Chondrocyte (in vitro differentiated cells): Measurements from ENCODE around the gene GMPPA. TPM values are rescaled to one million over a fixed set of nuclear protein-coding genes. Genes with fewer than 3 reads are reported as not detected.

Experiments
- DNase-seq: peaks from one replicate; pipeline ENCODE4 v3.0.0; 2021; ENCODE audit warnings: mixed read lengths, low spot score
- H3K27ac Mint-ChIP-seq: one replicate; pipeline ENCODE4 v1.8.0; 2021; ENCODE audit warnings: mild to moderate bottlenecking, moderate library complexity, mixed read lengths; ENCODE audit not compliant: unreplicated experiment
- H3K27me3 Mint-ChIP-seq: 2 replicates; pipeline ENCODE4 v1.8.0; 2021; ENCODE audit warnings: low read depth, mixed read lengths
- H3K36me3 Mint-ChIP-seq: 2 replicates; pipeline ENCODE4 v1.8.0; 2021; ENCODE audit warnings: low read depth, mixed read lengths
- H3K4me1 Mint-ChIP-seq: 2 replicates; pipeline ENCODE4 v1.8.0; 2021; ENCODE audit warnings: low read depth, mild to moderate bottlenecking, mixed read lengths
- H3K4me3 Mint-ChIP-seq: one replicate; pipeline ENCODE4 v1.8.0; 2021; ENCODE audit warnings: mild to moderate bottlenecking, moderate library complexity, mixed read lengths; ENCODE audit not compliant: unreplicated experiment
- H3K9me3 Mint-ChIP-seq: 2 replicates; pipeline ENCODE4 v1.8.0; 2021; ENCODE audit warnings: low read depth, mixed read lengths
- total RNA-seq: library from RNA; stranded (reverse); gene quantifications from 3 replicates; pipeline ENCODE4 v1.2.1, GENCODE V29; 2021
- TF ChIP-seq, protein P1 (sequence below): fragments of 200-600 bp; sonication (generic); IDR thresholded peaks from 2 replicates; pipeline ENCODE4 v1.5.0; 2021; ENCODE audit warnings: antibody characterized with exemption, mild to moderate bottlenecking, moderate library complexity

Gene GMPPA
- total RNA-seq, 1 donor from 2014 or later, result 60.9 TPM

DNA sequence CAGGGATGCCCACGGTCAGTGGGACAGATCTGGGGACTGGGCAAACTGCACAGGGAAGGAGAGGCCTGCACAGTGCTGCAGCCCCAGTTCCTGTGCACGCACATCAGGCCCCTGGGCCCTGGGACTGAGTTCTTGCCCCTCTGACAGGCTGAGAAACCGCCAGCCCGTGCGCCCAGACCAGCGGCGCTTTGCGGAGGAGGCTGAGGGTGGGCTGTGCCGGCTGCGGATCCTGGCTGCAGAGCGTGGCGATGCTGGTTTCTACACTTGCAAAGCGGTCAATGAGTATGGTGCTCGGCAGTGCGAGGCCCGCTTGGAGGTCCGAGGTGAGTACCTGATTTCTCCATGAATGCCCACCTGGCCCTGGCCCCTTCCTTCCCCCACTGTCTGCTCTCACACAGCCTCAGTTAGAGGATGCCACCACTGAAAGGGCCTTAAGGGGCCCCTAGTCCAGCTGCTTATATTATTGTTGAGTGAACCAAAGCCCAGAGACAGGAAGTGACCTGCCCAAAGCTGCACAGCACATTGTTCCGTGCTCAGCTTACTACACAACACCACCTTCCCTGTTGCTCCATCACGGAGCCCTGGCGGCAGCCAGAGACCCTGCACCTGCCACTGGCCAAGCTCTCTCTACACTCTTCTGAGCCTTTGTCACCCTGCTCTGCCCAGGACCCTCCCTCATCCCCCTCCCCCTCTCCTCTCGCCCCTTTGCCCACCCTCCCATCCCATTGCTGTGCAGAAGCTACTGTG is 34.2 kb upstream of the GMPPA start:
- H3K4me1 Mint-ChIP-seq, result peaks cover 28% of the 10 kb centered on the region

DNA sequence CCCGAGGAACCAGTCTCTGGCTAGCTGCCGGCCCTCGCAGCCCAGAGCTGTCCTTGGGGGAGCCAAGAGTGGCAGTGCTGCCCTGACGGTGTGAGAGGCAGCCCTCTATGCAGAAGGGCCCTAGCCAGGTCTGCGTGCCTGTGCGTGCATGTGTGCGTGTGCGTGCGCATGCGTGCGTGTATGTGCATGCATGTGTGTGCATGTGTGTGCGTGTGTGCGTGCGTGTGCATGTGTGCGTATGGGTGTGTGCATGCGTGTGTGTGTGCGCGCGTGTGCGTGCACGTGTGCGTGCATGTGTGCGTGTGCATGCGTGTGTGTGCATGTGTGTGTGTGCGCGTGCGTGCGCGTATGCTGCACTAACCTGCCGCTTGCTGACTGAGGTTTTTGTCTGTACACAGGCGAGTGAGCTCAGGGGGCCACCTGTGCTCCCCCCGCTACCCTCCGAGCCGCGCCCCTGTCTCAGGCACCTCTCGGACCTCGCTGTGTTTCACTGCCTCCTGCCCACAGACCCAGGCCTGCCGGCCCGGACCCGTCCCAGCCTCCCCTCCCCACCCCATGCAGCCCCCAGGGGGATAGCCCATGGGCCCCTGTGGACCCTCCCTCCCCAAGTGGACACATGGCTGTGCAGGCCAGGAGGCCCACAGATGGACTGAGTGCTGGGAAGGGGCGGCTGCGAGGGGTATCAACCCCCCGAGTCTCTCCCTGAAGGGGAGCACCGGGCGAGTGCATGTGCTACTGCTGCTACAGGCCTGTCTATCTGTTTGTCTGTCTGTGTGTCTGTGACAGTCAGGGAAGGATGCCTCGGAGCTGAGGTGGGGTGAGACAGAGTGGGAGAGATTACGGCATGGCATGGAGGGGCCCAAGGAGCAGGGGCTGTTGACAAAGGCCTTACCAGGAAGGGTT is 32.8 kb upstream of the GMPPA start:
- Mint-ChIP-seq H3K36me3 (peaks cover 21% of the 10 kb centered on the region), H3K4me3 (no peak overlapping the region), H3K4me1 (peaks cover 16% of the 10 kb centered on the region), H3K27me3 (no peaks in the 10 kb centered on the region), H3K9me3 (no peaks in the 10 kb centered on the region), H3K27ac (no peak overlapping the region)
- DNase-seq, result no peak
- TF ChIP-seq, protein P1, sequence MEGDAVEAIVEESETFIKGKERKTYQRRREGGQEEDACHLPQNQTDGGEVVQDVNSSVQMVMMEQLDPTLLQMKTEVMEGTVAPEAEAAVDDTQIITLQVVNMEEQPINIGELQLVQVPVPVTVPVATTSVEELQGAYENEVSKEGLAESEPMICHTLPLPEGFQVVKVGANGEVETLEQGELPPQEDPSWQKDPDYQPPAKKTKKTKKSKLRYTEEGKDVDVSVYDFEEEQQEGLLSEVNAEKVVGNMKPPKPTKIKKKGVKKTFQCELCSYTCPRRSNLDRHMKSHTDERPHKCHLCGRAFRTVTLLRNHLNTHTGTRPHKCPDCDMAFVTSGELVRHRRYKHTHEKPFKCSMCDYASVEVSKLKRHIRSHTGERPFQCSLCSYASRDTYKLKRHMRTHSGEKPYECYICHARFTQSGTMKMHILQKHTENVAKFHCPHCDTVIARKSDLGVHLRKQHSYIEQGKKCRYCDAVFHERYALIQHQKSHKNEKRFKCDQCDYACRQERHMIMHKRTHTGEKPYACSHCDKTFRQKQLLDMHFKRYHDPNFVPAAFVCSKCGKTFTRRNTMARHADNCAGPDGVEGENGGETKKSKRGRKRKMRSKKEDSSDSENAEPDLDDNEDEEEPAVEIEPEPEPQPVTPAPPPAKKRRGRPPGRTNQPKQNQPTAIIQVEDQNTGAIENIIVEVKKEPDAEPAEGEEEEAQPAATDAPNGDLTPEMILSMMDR, result no peak

More for the DNA sequence above, 34.2 kb upstream of the GMPPA start:
- Mint-ChIP-seq H3K36me3 (peaks cover 17% of the 10 kb centered on the region), H3K4me3 (no peak overlapping the region), H3K27me3 (no peaks in the 10 kb centered on the region), H3K27ac (no peak overlapping the region), H3K9me3 (no peaks in the 10 kb centered on the region)
- TF ChIP-seq, protein P1, result no peak
- no peak for DNase-seq

DNA sequence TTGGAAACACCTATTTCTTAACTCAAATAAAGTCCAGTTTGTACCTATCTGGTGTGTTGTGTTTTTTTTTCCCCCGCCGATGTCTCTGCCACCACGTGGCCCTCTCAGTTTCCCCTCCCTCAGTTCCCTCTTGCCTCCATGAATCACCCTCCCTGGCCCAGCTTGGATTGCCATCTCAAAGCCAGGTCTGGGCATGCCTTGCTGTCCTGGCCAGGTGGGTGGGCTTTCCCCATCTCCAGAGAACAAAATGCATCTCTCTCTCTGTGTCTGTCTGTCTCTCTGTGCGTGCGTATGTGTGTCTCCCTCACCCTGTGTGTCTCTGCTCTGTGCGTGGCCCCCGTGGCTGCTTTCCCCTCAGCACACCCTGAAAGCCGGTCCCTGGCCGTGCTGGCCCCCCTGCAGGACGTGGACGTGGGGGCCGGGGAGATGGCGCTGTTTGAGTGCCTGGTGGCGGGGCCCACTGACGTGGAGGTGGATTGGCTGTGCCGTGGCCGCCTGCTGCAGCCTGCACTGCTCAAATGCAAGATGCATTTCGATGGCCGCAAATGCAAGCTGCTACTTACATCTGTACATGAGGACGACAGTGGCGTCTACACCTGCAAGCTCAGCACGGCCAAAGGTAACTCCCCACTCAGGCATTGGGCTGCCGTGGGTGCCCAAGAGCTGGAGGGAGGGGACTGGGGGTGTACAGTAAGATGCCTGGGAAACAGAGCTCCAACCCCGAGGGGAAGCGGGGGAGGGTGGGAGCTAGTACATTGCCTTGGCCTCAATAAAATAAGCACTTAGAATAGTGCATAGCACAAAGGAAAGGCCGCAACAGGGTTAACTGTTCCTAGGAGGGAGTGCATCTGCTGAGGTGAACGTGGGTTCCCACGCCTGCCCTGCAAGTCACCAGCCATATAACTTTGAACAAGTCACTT is 31.6 kb upstream of the GMPPA start:
- H3K36me3 Mint-ChIP-seq, result peaks cover 26% of the 10 kb centered on the region
- no peak overlapping the region for H3K4me3 Mint-ChIP-seq
- no peak for DNase-seq
- TF ChIP-seq, protein P1, result no peak
- H3K27me3 Mint-ChIP-seq, result no peaks in the 10 kb centered on the region
- no peaks in the 10 kb centered on the region for H3K9me3 Mint-ChIP-seq
- H3K4me1 Mint-ChIP-seq, result peaks cover 9% of the 10 kb centered on the region
- H3K27ac Mint-ChIP-seq, result no peak overlapping the region

DNA sequence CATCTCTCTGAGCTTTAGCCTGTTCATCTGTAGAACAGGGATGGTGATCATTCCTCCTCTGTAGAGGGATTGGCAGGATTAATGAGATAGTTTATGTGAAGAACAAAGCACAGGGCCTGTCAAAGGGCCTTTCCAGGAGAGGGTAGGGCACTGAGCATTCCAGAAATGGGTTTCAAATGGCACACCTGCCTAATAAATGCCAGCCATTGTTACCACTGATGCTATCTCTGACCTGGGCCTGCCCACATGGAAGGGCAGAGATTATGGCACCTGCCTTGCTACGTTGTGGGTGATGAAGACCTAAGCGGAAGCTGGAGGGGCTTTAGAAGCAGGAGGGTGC is 31.0 kb upstream of the GMPPA start:
- TF ChIP-seq, protein P1, result no peak
- Mint-ChIP-seq H3K9me3 (no peaks in the 10 kb centered on the region), H3K27ac (no peak overlapping the region), H3K4me1 (peaks cover 6% of the 10 kb centered on the region), H3K4me3 (no peak overlapping the region), H3K36me3 (peaks cover 25% of the 10 kb centered on the region), H3K27me3 (no peaks in the 10 kb centered on the region)
- no peak for DNase-seq
